ENCODE data around the gene PWWP2B. TPM values are rescaled to one million over a fixed set of nuclear protein-coding genes. Genes with fewer than 3 reads are reported as not detected.

PWWP2B gene
- total and polyA plus RNA-seq, 2 of the 8 experiments (the other 6 are each of a cell fraction or from before 2014, with no cell fraction given): 5.3 to 10.8 TPM

- CTCF ChIA-PET (ENCODE audit: partially characterized antibody): interaction anchor here (0.7 to 2.2 kb wide), 3 partner anchors 17 to 31 kb away, joined by 3 to 7 read pairs (median 6); no protein-coding TSS in a partner anchor
Observed at GRCh38 chr10:132436861-132437410, 39.9 kb downstream of the PWWP2B start.

More at GRCh38 chr10:132436861-132437410, 39.9 kb downstream of the PWWP2B start:
- POLR2A ChIA-PET (ENCODE audit: partially characterized antibody): interaction anchor here (0.9 to 2.6 kb wide), 4 partner anchors 8 to 28 kb away, joined by 3 to 10 read pairs (median 4); no protein-coding TSS in a partner anchor
- H4K5ac ChIP-seq (ENCODE audit: insufficient read length, low read depth, low read length): no peak overlapping the region
- no peak overlapping the region for H4K91ac ChIP-seq (replicated peaks; ENCODE audit: insufficient read length, low read length)
- H3K4me1 ChIP-seq (replicated peaks in 1 of 4; ENCODE audit: control insufficient read depth in 3 of 4, insufficient read depth in 4 of 4, low read length in 3 of 4): no peaks in the 10 kb centered on the region
- no peaks in the 10 kb centered on the region for H3K27me3 ChIP-seq (replicated peaks in 1 of 4; ENCODE audit: control insufficient read depth in 3 of 4, extremely low read depth in 1 of 4, insufficient read depth in 3 of 4, low read length in 3 of 4)
- no peaks in the 10 kb centered on the region for H3K79me2 ChIP-seq (ENCODE audit: control insufficient read depth in 1 of 2, insufficient read depth in 2 of 2, low read length in 2 of 2)
- H3K23ac ChIP-seq (ENCODE audit: insufficient read length): no peak overlapping the region
- no peak overlapping the region for H2BK15ac ChIP-seq (ENCODE audit: low read length)
- peak overlapping the region; percentile 4; the same call in 1 of the 2 replicates for H4K8ac ChIP-seq (ENCODE audit: extremely low read depth, insufficient read depth, low read length)
- DNase-seq (ENCODE audit: low read depth in 1 of 2, low spot score in 2 of 2): no peak
- H3K9me3 ChIP-seq (ENCODE audit: insufficient read depth in 2 of 2, low read depth in 1 of 2, low read length in 1 of 2): no peaks in the 10 kb centered on the region
- peaks cover 6% of the 10 kb centered on the region for H3K23me2 ChIP-seq (ENCODE audit: low read depth, low read length)
- H3K27ac ChIP-seq (ENCODE audit: low read depth, low read length): no peak overlapping the region
- H2BK12ac ChIP-seq (ENCODE audit: low read depth, low read length): no peak overlapping the region
- H3K18ac ChIP-seq (ENCODE audit: extremely low read depth, low read length): no peak overlapping the region
- H2BK120ac ChIP-seq (replicated peaks; ENCODE audit: low read depth, low read length): no peak overlapping the region
- peaks cover 0 to 7% of the 10 kb centered on the region in 2 experiments for H4K20me1 ChIP-seq (replicated peaks in 1 of 2; ENCODE audit: control insufficient read depth in 1 of 2, insufficient read depth in 2 of 2, low read length in 2 of 2)
- FAIRE-seq: no peak
- no peak overlapping the region for H2AK5ac ChIP-seq (ENCODE audit: low read depth, low read length)
- no peak overlapping the region for H3K9ac ChIP-seq (replicated peaks in 1 of 4; ENCODE audit: extremely low read depth in 1 of 4, low read depth in 3 of 4, low read length in 3 of 4)
- no peak for TF ChIP-seq SP4 (IDR thresholded peaks at IDR 0.05; ENCODE audit: low read length)
- TF ChIP-seq CEBPB (IDR thresholded peaks at IDR 0.05; ENCODE audit: low read depth, low read length): no peak
- no peak for TF ChIP-seq FOSL1 (IDR thresholded peaks at IDR 0.05; ENCODE audit: insufficient read depth, low read depth, low read length)
- no peak for TF ChIP-seq GTF2F1 (IDR thresholded peaks at IDR 0.05; ENCODE audit: borderline replicate concordance, low read depth, low read length)
- no peak for TF ChIP-seq E2F6 (IDR thresholded peaks at IDR 0.05)
- TF ChIP-seq NRF1 (IDR thresholded peaks at IDR 0.05; ENCODE audit: low read depth, low read length): no peak
- no peak for TF ChIP-seq PHF8 (conservative IDR thresholded peaks at IDR 0.05; ENCODE audit: low read depth, low read length)
- no peak for TF ChIP-seq CHD2 (IDR thresholded peaks at IDR 0.05; ENCODE audit: low read length)
- no peak for TF ChIP-seq JUN (IDR thresholded peaks at IDR 0.05; ENCODE audit: low read depth, low read length)
- TF ChIP-seq MAFK (IDR thresholded peaks at IDR 0.05; ENCODE audit: low read depth, low read length): no peak
- no peak for TF ChIP-seq RXRA (IDR thresholded peaks at IDR 0.05; ENCODE audit: insufficient read depth, low read depth, low read length)
- TF ChIP-seq EP300 (IDR thresholded peaks at IDR 0.05; ENCODE audit: borderline replicate concordance in 1 of 2, low read depth in 2 of 2, low read length in 2 of 2): no peak
- TF ChIP-seq RNF2 (IDR thresholded peaks at IDR 0.05; ENCODE audit: borderline replicate concordance, low read depth, low read length, missing control alignments, poor library complexity, severe bottlenecking): no peak
- no peak overlapping the region for H3K56ac ChIP-seq (replicated peaks; ENCODE audit: insufficient read length, low read depth, low read length)
- H2BK5ac ChIP-seq (ENCODE audit: low read depth, low read length): no peak overlapping the region
- H3K4me2 ChIP-seq (ENCODE audit: insufficient read depth in 1 of 2, low read depth in 2 of 2, low read length in 2 of 2): no peak overlapping the region
- no peak overlapping the region for H3K4ac ChIP-seq (replicated peaks; ENCODE audit: insufficient read length, low read depth, low read length)
- H2BK20ac ChIP-seq (ENCODE audit: low read length): no peak overlapping the region
- H3K4me3 ChIP-seq (ENCODE audit: extremely low read depth in 1 of 4, insufficient read depth in 2 of 4, low read depth in 3 of 4, low read length in 4 of 4): no peak overlapping the region
- no peak overlapping the region for H3K14ac ChIP-seq (ENCODE audit: insufficient read length)
- H3K79me1 ChIP-seq (ENCODE audit: low read depth, low read length): peaks cover 2% of the 10 kb centered on the region
- H3K36me3 ChIP-seq (ENCODE audit: control insufficient read depth in 2 of 4, insufficient read depth in 4 of 4, low read length in 3 of 4): no peaks in the 10 kb centered on the region; a peak in 1 of 8 replicates
- 88% methylated on average over 15 of the region's 15 CpGs; no CpG with 5 or more reads in 1 of the 2 experiments for WGBS, 2 experiments (ENCODE audit: extremely low coverage in 1 of 2, insufficient coverage in 1 of 2, insufficient read length in 1 of 2, insufficient replicate concordance in 2 of 2, low coverage in 1 of 2, low lambda C conversion rate in 2 of 2, missing lambda C conversion rate in 1 of 2)
- H2AFZ ChIP-seq (ENCODE audit: low read length): no peak overlapping the region

Data from H1 (cell line).